Activated B cell treated with CpG ODN at 0.5 μM for 24 hours (primary cell): ENCODE measurements around the gene SERTAD2. TPM values are rescaled to one million over a fixed set of nuclear protein-coding genes. Genes with fewer than 3 reads are reported as not detected.

ENCODE experiments used
- ATAC-seq: fragments of 200-7000 bp; cut with Tn5 transposase; one replicate; pipeline ENCODE4 v1.10.0; 2021; ENCODE audit warnings: low read depth, mild to moderate bottlenecking, moderate library complexity
- CTCF ChIA-PET: fragments of 350-600 bp; sonication (Branson Sonifier 250); formaldehyde crosslinking; loops from one replicate; lab custom pipeline; 2021; ENCODE audit warnings: antibody characterized with exemption; lab: Charles Lee
- POLR2A ChIA-PET: fragments of 350-600 bp; sonication (Branson Sonifier 250); formaldehyde crosslinking; loops from one replicate; lab custom pipeline; 2021; ENCODE audit warnings: antibody characterized with exemption; lab: Charles Lee
- DNase-seq: peaks from one replicate; pipeline ENCODE4 v3.0.0; 2022
- H3K27ac Mint-ChIP-seq: one replicate; pipeline ENCODE4 v1.8.0; 2020; ENCODE audit warnings: mixed read lengths
- H3K27me3 Mint-ChIP-seq: one replicate; pipeline ENCODE4 v1.8.0; 2021; ENCODE audit warnings: mixed read lengths
- H3K36me3 Mint-ChIP-seq: one replicate; pipeline ENCODE4 v1.8.0; 2021; ENCODE audit warnings: low read depth, mixed read lengths
- H3K4me1 Mint-ChIP-seq: one replicate; pipeline ENCODE4 v1.8.0; 2021; ENCODE audit warnings: mixed read lengths
- H3K4me3 Mint-ChIP-seq: one replicate; pipeline ENCODE4 v1.8.0; 2020; ENCODE audit warnings: mild to moderate bottlenecking, mixed read lengths
- H3K9me3 Mint-ChIP-seq: one replicate; pipeline ENCODE4 v1.8.0; 2020; ENCODE audit warnings: mixed read lengths
- CTCF ChIP-seq: fragments of 200-600 bp; IDR thresholded peaks from one replicate; pipeline ENCODE4 v1.8.0; 2022; ENCODE audit warnings: antibody characterized with exemption, mild to moderate bottlenecking
- intact Hi-C: fragments of 100-400 bp; cut with micrococcal nuclease; formaldehyde crosslinking; loops from one replicate; pipeline ENCODE4 v1.15.1; 2024
- total RNA-seq: library from RNA; stranded (reverse); gene quantifications from 2 replicates; pipeline ENCODE4 v1.2.3, GENCODE V29; 2022

The SERTAD2 gene
- total RNA-seq, 1 donor from 2014 or later: 47.3 TPM

GRCh38 chr2:64605026-64605471 is 48.7 kb downstream of the SERTAD2 start:
- Mint-ChIP-seq H3K4me1 (peaks cover 34% of the 10 kb centered on the region), H3K36me3 (no peaks in the 10 kb centered on the region), H3K27ac (no peak overlapping the region), H3K4me3 (no peak overlapping the region), H3K27me3 (no peaks in the 10 kb centered on the region), H3K9me3 (no peaks in the 10 kb centered on the region)
- DNase-seq (no peak), ATAC-seq (no peak)
- TF ChIP-seq CTCF: no peak
- CTCF ChIA-PET: interaction anchor here (0.8 to 3.9 kb wide), 3 partner anchors 13 to 262 kb away, joined by 3 to 21 read pairs (median 5); no protein-coding TSS in a partner anchor
- POLR2A ChIA-PET: interaction anchor here (0.9 to 5.7 kb wide), 2 partner anchors 39 to 80 kb away, joined by 3 to 58 read pairs; no protein-coding TSS in a partner anchor
- intact Hi-C loops: no loop called here

GRCh38 chr2:64604155-64604554 is 49.6 kb downstream of the SERTAD2 start:
- Mint-ChIP-seq H3K4me3 (no peak overlapping the region), H3K9me3 (no peaks in the 10 kb centered on the region), H3K4me1 (peaks cover 28% of the 10 kb centered on the region), H3K27me3 (no peaks in the 10 kb centered on the region), H3K27ac (no peak overlapping the region), H3K36me3 (no peaks in the 10 kb centered on the region)
- CTCF ChIA-PET: interaction anchor here (0.9 to 1.2 kb wide), 2 partner anchors 15 to 17 kb away, joined by 3 read pairs; no protein-coding TSS in a partner anchor
- ATAC-seq: no peak
- no peak for TF ChIP-seq CTCF
- POLR2A ChIA-PET: no interaction called here
- intact Hi-C loops: no loop called here
- no peak for DNase-seq

- no peak for TF ChIP-seq CTCF
- ATAC-seq: no peak
- CTCF ChIA-PET: no interaction called here
Measured at GRCh38 chr2:64602436-64602835, 51.3 kb downstream of the SERTAD2 start.

GRCh38 chr2:64601785-64602391 is 51.8 kb downstream of the SERTAD2 start:
- Mint-ChIP-seq H3K9me3 (no peaks in the 10 kb centered on the region), H3K4me1 (peaks cover 9% of the 10 kb centered on the region), H3K36me3 (no peaks in the 10 kb centered on the region), H3K4me3 (no peak overlapping the region), H3K27ac (no peak overlapping the region), H3K27me3 (no peaks in the 10 kb centered on the region)
- TF ChIP-seq CTCF: no peak
- ATAC-seq (no peak), DNase-seq (no peak)
- intact Hi-C loops: no loop called here
- ChIA-PET POLR2A (no interaction called here), CTCF (no interaction called here)

More at GRCh38 chr2:64602436-64602835, 51.3 kb downstream of the SERTAD2 start:
- Mint-ChIP-seq H3K4me1 (peaks cover 14% of the 10 kb centered on the region), H3K27me3 (no peaks in the 10 kb centered on the region), H3K27ac (no peak overlapping the region), H3K36me3 (no peaks in the 10 kb centered on the region), H3K4me3 (no peak overlapping the region), H3K9me3 (no peaks in the 10 kb centered on the region)
- DNase-seq: no peak
- intact Hi-C loops: no loop called here
- POLR2A ChIA-PET: no interaction called here

- Mint-ChIP-seq H3K9me3 (no peaks in the 10 kb centered on the region), H3K27ac (no peak overlapping the region), H3K4me1 (peaks cover 2% of the 10 kb centered on the region), H3K36me3 (no peaks in the 10 kb centered on the region), H3K27me3 (no peaks in the 10 kb centered on the region), H3K4me3 (no peak overlapping the region)
- CTCF ChIA-PET: interaction anchor here (1.2 kb wide), 1 partner anchor 14 kb away, joined by 3 read pairs; no protein-coding TSS in a partner anchor
- no peak for ATAC-seq
- intact Hi-C loops: no loop called here
- POLR2A ChIA-PET: interaction anchor here (0.7 to 1.1 kb wide), 4 partner anchors 18 to 276 kb away, joined by 3 to 6 read pairs (median 4); partner anchors contain the start of gene SERTAD2
- DNase-seq: no peak
- TF ChIP-seq CTCF: no peak
Measured at GRCh38 chr2:64601034-64601754, 52.5 kb downstream of the SERTAD2 start.
